BE2C (cell line): ENCODE data around the gene SFXN1.
A peak's percentile ranks its signal among the peaks of the same experiment; 100 is the strongest.
"Not testable (repeated sequence)": the region's sequence is repeated elsewhere in the genome, so short reads cannot be mapped to it uniquely, and the experiment has no call there.

Experiments
- DNase-seq: peaks from one replicate; pipeline ENCODE4 v3.0.0-alpha.2; 2020
- H3K27me3 ChIP-seq: fragments of 250-450 bp; sonication (Bioruptor Pico); 2 replicates; pipeline ENCODE4 v1.5.1; 2020; ENCODE audit warnings: mild to moderate bottlenecking
- H3K36me3 ChIP-seq: fragments of 250-450 bp; sonication (Bioruptor Pico); 2 replicates; pipeline ENCODE4 v1.5.1; 2020; ENCODE audit warnings: mild to moderate bottlenecking
- H3K4me1 ChIP-seq: fragments of 250-450 bp; sonication (Bioruptor Pico); 2 replicates; pipeline ENCODE4 v1.5.1; 2020
- H3K4me3 ChIP-seq: 2 replicates; pipeline ENCODE4 v1.5.1; 2011; ENCODE audit warnings: low read depth, low read length
- H3K9me3 ChIP-seq: fragments of 250-450 bp; sonication (Bioruptor Pico); 2 replicates; pipeline ENCODE4 v1.5.1; 2020
- TF ChIP-seq, protein P1 (sequence below): IDR thresholded peaks from 2 replicates; pipeline ENCODE4 v1.5.1; 2012; ENCODE audit warnings: mild to moderate bottlenecking, low read depth, low read length

The SFXN1 gene

DNA sequence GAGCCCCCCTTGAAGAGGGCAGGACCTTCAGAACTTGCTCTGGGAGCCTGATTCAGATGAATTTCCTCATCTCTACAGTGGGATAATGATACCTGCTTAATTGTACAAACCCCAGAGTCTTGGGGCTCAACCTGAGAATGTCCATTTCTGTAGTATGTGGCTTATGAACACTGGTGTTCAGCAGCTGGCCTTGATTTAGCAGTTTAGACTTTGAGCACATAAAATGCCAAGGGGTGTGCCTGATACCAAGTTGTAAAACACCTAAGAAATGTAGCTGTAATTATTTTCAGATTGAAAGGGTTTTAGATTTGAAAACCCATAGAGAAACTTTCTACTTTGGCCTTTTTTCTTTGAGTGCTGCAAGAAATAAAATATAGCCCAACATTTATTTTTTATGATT lies 44.9 kb downstream of the SFXN1 start:
- Histone ChIP-seq H3K36me3 (peaks cover 62% of the 10 kb centered on the region), H3K4me3 (no peak overlapping the region), H3K4me1 (no peaks in the 10 kb centered on the region), H3K9me3 (no peaks in the 10 kb centered on the region), H3K27me3 (no peaks in the 10 kb centered on the region)
- TF ChIP-seq, protein P1, sequence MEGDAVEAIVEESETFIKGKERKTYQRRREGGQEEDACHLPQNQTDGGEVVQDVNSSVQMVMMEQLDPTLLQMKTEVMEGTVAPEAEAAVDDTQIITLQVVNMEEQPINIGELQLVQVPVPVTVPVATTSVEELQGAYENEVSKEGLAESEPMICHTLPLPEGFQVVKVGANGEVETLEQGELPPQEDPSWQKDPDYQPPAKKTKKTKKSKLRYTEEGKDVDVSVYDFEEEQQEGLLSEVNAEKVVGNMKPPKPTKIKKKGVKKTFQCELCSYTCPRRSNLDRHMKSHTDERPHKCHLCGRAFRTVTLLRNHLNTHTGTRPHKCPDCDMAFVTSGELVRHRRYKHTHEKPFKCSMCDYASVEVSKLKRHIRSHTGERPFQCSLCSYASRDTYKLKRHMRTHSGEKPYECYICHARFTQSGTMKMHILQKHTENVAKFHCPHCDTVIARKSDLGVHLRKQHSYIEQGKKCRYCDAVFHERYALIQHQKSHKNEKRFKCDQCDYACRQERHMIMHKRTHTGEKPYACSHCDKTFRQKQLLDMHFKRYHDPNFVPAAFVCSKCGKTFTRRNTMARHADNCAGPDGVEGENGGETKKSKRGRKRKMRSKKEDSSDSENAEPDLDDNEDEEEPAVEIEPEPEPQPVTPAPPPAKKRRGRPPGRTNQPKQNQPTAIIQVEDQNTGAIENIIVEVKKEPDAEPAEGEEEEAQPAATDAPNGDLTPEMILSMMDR, result no peak
- DNase-seq, result no peak

DNA sequence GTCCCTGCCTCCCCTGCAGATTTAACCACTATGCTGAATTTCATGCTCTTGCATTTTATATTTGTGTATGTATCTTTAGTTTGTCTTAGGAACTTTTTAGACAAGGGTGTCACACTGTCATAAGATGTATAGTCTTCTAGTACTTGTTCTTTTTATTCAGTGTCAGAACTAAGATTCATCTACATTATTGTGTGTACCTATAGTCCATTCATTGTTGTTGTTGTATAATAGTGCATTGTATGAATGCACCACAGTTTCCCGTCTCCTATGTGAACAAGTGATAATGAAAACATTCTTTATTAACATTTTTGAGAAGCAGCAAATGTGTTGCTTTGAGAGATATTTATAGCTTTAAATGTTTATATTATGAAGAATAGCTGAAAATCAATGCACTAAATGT lies 45.9 kb downstream of the SFXN1 start:
- Histone ChIP-seq H3K36me3 (peaks cover 55% of the 10 kb centered on the region), H3K4me1 (no peaks in the 10 kb centered on the region), H3K9me3 (no peaks in the 10 kb centered on the region), H3K4me3 (no peak overlapping the region), H3K27me3 (no peaks in the 10 kb centered on the region)
- no peak for DNase-seq
- TF ChIP-seq, protein P1, result no peak

DNA sequence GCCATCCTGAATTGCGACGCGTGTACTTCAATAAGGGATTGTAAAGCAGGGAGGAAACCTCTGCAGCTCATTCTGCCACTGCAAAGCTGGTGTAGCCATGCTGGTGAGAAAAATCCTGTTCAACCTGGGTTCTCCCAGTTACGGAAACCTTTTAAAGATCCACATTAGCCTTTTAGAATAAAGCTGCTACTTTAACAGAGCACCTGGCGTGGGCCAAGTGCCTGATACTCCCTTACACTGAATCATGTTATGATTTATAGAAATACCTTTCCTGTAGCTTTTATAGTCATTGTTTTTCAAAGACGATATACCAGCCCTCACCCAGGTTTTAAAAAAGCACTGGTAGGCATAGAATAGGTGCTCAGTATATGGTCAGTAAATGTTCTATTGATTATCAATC lies 48.3 kb downstream of the SFXN1 start:
- Histone ChIP-seq H3K4me3 (no peak overlapping the region), H3K9me3 (no peaks in the 10 kb centered on the region), H3K27me3 (no peaks in the 10 kb centered on the region), H3K36me3 (peaks cover 38% of the 10 kb centered on the region), H3K4me1 (no peaks in the 10 kb centered on the region)
- DNase-seq, result no peak
- TF ChIP-seq, protein P1, result no peak

DNA sequence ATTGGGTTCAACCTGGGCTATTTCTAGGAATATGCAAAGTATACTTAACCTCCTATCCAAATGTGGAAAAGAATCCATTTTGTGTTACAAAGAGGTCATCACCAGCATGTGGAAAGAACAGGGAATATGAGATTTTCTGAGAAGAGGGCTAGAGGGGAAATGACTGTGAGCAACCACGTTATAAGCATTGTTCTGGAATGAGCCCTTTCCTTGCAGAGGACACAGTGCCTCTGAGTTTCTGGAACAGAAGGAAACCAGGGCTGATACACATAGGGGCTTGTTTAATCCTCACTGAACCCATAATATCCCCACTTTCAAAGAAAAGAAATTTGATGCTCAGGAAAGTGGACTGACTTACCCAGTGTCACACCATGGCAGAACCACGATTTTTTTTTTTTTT lies 53.0 kb downstream of the SFXN1 start:
- TF ChIP-seq, protein P1, result no peak
- DNase-seq, result no peak
- H3K36me3 ChIP-seq, result peaks cover 14% of the 10 kb centered on the region
- no peaks in the 10 kb centered on the region for H3K9me3 ChIP-seq
- H3K4me1 ChIP-seq, result no peaks in the 10 kb centered on the region
- H3K4me3 ChIP-seq, result no peak overlapping the region
- H3K27me3 ChIP-seq, result no peaks in the 10 kb centered on the region

DNA sequence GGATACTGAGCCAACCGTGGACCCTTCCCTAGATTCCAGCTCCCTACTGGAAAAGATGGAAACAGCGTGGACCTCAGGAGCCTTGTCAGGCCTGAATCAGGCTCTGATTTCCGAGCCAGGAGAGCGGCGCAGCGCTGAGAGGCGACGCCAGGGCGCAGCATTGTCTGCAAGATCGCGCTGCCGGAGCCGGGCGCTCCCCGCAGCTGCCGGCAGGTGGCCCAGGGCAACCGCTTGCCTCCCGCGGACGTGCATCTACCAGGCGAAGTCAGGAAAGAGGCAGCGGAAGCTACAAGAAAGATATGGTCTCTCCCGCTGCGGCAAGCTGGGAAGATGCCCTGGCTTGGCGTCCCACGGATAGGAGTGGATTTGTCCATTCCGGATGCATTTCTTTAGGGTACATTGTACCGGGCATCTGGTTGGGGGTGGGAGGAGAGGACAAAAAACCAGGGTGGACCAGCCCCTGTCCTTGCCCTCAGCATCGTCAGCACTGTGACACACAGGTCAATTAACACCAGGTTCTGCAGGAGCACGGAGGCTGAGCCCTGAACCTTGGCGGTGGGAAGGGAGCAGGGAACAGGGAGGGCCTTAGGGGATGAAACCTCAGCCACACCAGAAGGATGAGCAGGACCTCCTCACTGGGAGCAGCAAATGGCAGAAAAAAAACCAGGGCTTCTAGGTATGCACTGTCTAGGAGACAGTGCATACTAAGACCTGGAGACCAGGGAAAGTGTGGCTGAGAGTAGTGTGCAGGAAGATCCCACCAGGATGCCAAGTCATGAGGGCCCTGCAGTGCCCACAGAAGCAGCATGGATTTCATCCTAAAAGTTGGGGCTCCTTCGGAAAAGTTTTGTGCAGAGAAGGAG lies 55.9 kb downstream of the SFXN1 start:
- Histone ChIP-seq H3K4me1 (no peaks in the 10 kb centered on the region), H3K4me3 (peak overlapping the region; percentile 46), H3K36me3 (no peaks in the 10 kb centered on the region), H3K9me3 (no peaks in the 10 kb centered on the region), H3K27me3 (no peaks in the 10 kb centered on the region)
- TF ChIP-seq, protein P1, result peak; percentile 100
- peak; percentile 92 for DNase-seq

DNA sequence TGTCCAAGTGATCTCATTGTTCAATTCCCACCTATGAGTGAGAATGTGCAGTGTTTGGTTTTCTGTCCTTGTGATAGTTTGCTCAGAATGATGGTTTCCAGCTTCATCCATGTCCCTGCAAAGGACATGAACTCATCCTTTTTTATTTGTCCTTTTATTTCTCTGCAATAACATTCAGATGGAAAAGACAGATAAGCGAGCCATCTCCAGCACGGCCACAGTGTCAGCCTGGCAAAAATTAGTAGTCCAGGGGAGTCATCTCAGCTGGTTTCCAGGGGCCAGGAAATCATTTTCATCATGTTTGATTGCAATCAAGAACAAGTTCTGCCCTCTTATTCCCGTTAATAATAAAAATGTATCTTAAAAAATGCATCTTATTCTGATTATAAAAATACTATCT lies 57.0 kb downstream of the SFXN1 start:
- H3K4me3 ChIP-seq, result not testable (repeated sequence)

More for the DNA sequence above, 57.0 kb downstream of the SFXN1 start:
- not testable (repeated sequence) for H3K4me1 ChIP-seq, H3K36me3 ChIP-seq, DNase-seq, H3K9me3 ChIP-seq, H3K27me3 ChIP-seq
